ENCODE measurements around the gene SPANXN3.
"Not testable (repeated sequence)": the region's sequence is repeated elsewhere in the genome, so short reads cannot be mapped to it uniquely, and the experiment has no call there.

Gene SPANXN3

GRCh38 chrX:143517375-143517774 lies at the start of gene SPANXN3:
SPANXN3 (minus strand) TSS chrX:143517475; CDS start chrX:143517391, 84 bp downstream.
- DNase-seq (ENCODE audit: low read depth in 2 of 2): not testable (repeated sequence)

- no peak for DNase-seq (ENCODE audit: low read depth in 2 of 2)
Observed at GRCh38 chrX:143536176-143536575, 18.9 kb upstream of the SPANXN3 start.

- DNase-seq (ENCODE audit: low read depth in 2 of 2): not testable (repeated sequence)
Observed at GRCh38 chrX:143502196-143502595, 15.1 kb downstream of the SPANXN3 start.

GRCh38 chrX:143500751-143501150 lies 16.5 kb downstream of the SPANXN3 start:
- DNase-seq (ENCODE audit: low read depth in 2 of 2): no peak

GRCh38 chrX:143486105-143486504 lies 31.2 kb downstream of the SPANXN3 start:
- DNase-seq (ENCODE audit: low read depth in 2 of 2): no peak

- DNase-seq (ENCODE audit: low read depth in 2 of 2): no peak
Observed at GRCh38 chrX:143476751-143477150, 40.5 kb downstream of the SPANXN3 start.

- no peak for DNase-seq (ENCODE audit: low read depth in 2 of 2)
Observed at GRCh38 chrX:143472347-143472938, 44.8 kb downstream of the SPANXN3 start.

- no peak for DNase-seq (ENCODE audit: low read depth in 2 of 2)
Observed at GRCh38 chrX:143466130-143466529, 51.1 kb downstream of the SPANXN3 start.

- no peak for DNase-seq (ENCODE audit: low read depth in 2 of 2)
Observed at GRCh38 chrX:143462696-143463095, 54.6 kb downstream of the SPANXN3 start.

GRCh38 chrX:143461606-143462005 lies 55.7 kb downstream of the SPANXN3 start:
- no peak for DNase-seq (ENCODE audit: low read depth in 2 of 2)

All from stimulated activated CD4-positive, alpha-beta T cell treated with anti-CD3 and anti-CD28 coated beads, Interleukin-1b, Interleukin-23, amount 100 ng/mL, for 4 hours (primary cell).